GM12874 (cell line): ENCODE results near the gene MAEA.

Experiments used
- TF ChIP-seq, protein P1 (sequence below): IDR thresholded peaks from 2 replicates; pipeline ENCODE4 v1.5.1; 2011; ENCODE audit warnings: low read depth, mild to moderate bottlenecking, control low read depth, low read length, moderate library complexity; ENCODE audit not compliant: insufficient read depth

MAEA gene

DNA sequence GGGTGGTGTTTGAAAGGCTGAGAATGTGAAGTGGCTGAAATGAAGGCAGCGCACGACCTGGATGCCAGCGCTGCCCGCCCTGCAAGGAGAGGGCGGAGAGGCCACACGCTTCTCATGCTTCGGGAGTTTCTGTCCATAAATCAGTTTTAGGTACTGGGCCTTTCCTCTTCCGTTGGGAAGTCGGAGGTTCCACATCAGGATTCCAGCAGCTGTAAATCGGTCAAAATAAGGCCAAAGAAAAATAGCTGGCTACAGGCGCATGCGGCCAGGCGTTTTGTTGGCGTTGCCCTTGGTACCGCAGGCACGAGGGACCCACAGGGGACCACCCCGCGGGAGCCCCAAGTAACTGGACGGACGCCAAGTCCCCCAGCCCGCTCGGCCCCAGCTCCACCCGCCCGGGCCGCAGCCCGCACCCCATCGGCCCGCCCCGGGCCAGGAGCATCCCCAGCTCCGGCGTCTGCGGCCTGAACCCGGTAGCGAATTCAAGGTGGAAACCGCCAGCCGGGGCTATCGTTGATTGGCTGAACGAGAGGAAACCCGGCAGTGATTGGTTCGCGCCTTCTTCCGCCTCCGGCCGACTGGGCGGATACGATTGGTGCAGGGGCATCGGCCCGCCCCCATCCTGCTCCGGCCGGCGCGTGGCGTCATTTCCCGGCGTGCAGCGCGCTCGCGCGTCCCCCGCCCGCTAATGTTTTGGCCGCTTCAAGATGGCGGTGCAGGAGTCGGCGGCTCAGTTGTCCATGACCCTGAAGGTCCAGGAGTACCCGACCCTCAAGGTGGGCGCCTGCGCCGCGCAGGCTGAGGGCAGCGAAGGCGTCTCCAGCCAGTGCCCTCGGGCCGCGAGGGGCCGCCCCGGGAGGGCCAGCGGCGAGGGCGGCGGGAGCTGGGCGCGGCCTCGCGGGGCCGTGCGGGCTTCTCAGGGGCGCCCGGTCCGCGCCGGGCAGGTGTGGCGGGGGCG is at the start of gene MAEA:
MAEA (plus strand) TSS at position 685 of the 958 bp plus-strand sequence; CDS start at position 708, 23 bp downstream.
- TF ChIP-seq, protein P1, sequence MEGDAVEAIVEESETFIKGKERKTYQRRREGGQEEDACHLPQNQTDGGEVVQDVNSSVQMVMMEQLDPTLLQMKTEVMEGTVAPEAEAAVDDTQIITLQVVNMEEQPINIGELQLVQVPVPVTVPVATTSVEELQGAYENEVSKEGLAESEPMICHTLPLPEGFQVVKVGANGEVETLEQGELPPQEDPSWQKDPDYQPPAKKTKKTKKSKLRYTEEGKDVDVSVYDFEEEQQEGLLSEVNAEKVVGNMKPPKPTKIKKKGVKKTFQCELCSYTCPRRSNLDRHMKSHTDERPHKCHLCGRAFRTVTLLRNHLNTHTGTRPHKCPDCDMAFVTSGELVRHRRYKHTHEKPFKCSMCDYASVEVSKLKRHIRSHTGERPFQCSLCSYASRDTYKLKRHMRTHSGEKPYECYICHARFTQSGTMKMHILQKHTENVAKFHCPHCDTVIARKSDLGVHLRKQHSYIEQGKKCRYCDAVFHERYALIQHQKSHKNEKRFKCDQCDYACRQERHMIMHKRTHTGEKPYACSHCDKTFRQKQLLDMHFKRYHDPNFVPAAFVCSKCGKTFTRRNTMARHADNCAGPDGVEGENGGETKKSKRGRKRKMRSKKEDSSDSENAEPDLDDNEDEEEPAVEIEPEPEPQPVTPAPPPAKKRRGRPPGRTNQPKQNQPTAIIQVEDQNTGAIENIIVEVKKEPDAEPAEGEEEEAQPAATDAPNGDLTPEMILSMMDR, result no peak

DNA sequence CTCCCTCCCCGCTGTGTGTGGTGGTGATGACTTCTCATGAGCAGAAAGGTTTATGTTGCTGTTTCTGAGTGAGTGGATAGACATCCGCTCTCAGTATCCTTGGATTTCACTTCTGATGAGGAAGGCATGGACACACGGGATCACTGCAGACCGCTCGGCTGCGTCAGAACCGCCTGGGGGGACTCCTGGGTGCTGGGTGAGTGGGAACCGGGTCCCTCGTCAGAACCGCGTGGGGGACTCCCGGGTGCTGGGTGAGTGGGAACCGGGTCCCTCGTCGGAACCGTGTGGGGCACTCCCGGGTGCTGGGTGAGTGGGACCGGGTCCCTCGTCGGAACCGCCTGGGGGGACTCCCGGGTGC is 49.8 kb upstream of the MAEA start:
- TF ChIP-seq, protein P1, result no peak

DNA sequence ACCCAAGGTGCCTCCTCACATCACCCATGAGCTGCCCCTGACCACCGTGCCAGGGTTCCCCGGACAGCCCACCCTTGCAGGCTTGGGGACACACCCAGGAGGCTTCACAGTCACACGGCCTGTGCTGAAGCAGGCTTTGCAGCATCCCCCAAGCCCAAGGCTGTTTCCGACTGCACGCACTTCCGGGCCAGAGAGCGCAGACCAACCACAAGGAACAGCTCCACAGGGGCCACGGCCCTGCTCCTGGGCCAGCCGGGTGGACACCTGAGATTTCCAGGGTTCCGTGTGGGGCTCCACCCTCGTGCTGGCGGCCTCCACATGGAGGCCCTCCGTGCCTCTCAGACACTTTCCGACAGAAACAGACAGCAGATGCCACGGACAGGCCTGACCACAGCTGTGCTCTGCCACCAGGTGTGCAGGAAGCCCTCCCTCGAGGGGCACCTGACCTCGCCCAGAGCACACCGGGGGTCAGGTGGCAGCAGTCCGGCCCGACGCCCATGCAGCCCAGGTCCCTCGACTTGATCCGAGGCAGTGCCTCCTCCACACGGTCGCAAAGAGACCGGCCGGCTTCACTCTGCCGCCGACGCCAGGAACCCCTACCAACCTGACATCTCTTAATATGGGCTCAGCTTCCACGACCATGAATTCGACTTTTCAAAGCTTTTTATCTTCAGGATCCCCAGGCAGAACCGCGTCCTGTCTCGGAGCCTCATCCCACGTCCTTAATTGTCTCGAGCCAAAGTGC is 48.8 kb upstream of the MAEA start:
- TF ChIP-seq, protein P1, result no peak

DNA sequence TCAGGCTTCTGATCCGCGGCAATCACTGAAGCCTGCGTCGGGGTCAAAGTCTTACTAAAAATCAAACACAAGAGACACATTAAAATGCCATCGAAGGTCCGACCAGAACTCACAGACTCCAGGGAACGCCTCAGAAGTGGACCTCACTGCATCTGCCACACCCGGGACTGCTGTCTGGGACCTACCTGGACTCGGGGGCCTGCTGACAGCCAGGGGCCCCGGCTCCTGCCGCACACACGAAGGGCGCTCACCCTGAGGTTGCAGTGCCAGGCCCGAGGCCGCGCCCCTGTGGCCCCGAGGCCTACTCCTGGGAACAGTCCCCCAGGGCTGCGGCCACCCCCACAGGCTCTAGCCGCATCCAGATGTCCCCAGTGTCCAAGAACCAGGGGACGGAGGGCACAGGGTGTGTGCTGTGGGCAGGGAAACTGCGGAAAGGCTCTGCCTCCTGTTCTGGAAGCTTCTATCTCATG is 48.2 kb upstream of the MAEA start:
- TF ChIP-seq, protein P1, result no peak

DNA sequence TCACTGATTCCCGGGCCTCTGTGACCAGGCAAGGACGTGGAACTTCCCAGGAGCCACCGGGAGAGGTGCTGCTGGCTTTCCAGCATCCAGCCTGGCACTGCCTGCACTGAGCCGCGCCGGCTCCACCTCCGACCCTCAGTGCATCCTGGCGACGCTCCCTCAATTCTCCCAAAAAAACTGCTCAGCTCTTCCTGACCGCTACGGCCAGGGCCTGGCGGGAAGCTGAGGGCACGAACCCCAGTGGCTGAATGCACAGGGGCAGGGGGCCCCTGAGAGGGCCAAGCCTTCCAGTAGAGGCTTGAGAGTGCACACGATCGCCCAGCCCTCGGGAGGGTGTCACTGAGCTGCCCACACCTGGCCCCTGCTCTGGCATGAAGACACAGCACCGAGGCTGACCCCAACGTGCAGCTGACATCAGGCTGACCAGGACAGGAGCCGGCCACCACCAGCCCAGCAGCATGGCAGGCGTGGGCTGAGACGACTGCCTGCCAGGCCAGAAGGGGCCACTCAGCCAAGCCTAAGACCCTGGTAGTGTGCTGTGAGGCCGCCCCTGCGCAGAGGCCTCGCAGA is 47.7 kb upstream of the MAEA start:
- TF ChIP-seq, protein P1, result no peak

DNA sequence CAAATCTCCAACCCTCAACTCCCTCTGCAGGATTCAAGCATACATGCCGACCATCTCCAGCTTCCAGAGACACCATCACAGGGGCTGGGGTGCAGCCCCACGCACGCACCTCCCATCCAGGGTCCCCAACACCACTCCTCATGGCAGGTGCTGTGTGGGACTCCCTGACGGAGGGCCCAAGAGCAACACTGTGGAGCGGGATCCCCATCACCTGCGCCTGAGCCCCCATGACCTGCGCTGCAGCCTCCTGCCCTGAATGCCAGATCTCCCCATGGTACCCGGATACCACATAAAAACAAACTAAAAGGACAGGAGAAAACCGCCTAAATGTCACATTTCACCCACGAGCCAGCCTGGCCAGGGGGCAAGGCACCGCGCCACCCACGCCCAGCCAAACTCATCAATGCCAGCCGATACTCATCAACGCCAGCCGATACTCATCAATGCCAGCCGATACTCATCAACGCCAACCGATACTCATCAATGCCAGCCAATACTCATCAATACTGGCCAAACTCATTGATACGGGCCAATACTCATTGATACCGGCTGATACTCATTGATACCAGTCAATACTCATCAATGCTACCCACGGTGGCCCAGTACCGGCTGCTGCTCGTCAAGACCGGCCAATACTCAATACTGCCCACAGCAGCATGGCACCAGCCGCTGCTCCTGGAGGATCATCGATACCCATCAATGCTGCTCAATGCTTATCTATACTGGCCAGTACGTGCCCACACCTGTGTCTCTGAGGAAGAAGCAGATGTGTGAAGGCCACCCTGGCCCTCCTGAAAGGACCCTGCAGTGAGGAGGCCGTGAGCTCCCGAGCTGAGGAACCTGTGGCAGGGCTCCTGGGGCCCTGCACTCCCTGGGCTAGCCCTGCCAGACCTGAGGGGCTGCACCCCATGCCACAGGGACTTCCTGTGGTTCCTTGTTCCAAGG is 46.9 kb upstream of the MAEA start:
- TF ChIP-seq, protein P1, result no peak
